BE2C (cell line): ENCODE measurements around the gene SSR4.

Experiments used
- DNase-seq: peaks from one replicate; pipeline ENCODE4 v3.0.0-alpha.2; 2020
- H3K27me3 ChIP-seq: fragments of 250-450 bp; sonication (Bioruptor Pico); 2 replicates; pipeline ENCODE4 v1.5.1; 2020; ENCODE audit warnings: mild to moderate bottlenecking
- H3K36me3 ChIP-seq: fragments of 250-450 bp; sonication (Bioruptor Pico); 2 replicates; pipeline ENCODE4 v1.5.1; 2020; ENCODE audit warnings: mild to moderate bottlenecking
- H3K4me1 ChIP-seq: fragments of 250-450 bp; sonication (Bioruptor Pico); 2 replicates; pipeline ENCODE4 v1.5.1; 2020
- H3K4me3 ChIP-seq: 2 replicates; pipeline ENCODE4 v1.5.1; 2011; ENCODE audit warnings: low read depth, low read length
- H3K9me3 ChIP-seq: fragments of 250-450 bp; sonication (Bioruptor Pico); 2 replicates; pipeline ENCODE4 v1.5.1; 2020
- TF ChIP-seq, protein P1 (sequence below): IDR thresholded peaks from 2 replicates; pipeline ENCODE4 v1.5.1; 2012; ENCODE audit warnings: mild to moderate bottlenecking, low read depth, low read length

The SSR4 gene

DNA sequence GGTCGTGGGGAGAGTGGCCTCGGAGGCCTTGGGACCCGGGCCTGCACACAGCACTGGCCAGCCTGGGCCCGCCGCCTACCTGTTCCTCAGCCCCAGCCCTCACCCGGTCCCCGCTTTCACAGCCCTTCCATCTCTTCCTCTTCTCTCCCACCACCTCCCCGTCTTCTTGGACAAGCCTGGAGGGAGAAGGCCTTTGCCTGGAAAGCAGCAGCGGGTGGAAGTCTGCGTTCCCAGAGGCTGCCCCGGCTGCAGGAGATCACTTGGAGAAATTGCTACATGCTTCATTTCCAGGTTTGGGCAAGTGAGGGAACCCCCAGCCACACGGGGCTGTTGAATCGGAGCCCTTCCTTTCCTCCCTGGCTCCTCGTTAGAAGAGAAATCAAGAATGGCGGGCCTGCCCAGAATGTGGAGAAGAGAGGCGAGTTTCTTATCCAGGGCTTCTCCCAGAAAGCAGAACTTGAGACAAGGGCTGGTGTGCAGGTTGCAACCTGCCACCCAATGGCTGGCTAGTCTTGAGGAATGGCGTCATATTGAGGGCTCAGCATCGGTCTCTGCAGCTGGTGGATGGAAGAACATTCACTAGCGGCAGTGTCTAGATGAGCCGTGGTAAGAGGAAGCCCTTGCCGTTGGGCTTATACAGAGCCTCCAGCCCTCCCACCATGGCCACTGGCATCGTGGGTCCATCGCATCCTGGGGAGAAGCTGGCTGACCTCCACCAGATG, 37.1 kb downstream of the SSR4 start:
- Histone ChIP-seq H3K4me3 (no peak overlapping the region; the same call in 1 of the 2 replicates), H3K36me3 (no peaks in the 10 kb centered on the region), H3K9me3 (no peaks in the 10 kb centered on the region), H3K4me1 (no peaks in the 10 kb centered on the region), H3K27me3 (no peaks in the 10 kb centered on the region)
- TF ChIP-seq, protein P1, sequence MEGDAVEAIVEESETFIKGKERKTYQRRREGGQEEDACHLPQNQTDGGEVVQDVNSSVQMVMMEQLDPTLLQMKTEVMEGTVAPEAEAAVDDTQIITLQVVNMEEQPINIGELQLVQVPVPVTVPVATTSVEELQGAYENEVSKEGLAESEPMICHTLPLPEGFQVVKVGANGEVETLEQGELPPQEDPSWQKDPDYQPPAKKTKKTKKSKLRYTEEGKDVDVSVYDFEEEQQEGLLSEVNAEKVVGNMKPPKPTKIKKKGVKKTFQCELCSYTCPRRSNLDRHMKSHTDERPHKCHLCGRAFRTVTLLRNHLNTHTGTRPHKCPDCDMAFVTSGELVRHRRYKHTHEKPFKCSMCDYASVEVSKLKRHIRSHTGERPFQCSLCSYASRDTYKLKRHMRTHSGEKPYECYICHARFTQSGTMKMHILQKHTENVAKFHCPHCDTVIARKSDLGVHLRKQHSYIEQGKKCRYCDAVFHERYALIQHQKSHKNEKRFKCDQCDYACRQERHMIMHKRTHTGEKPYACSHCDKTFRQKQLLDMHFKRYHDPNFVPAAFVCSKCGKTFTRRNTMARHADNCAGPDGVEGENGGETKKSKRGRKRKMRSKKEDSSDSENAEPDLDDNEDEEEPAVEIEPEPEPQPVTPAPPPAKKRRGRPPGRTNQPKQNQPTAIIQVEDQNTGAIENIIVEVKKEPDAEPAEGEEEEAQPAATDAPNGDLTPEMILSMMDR: no peak
- no peak for DNase-seq

DNA sequence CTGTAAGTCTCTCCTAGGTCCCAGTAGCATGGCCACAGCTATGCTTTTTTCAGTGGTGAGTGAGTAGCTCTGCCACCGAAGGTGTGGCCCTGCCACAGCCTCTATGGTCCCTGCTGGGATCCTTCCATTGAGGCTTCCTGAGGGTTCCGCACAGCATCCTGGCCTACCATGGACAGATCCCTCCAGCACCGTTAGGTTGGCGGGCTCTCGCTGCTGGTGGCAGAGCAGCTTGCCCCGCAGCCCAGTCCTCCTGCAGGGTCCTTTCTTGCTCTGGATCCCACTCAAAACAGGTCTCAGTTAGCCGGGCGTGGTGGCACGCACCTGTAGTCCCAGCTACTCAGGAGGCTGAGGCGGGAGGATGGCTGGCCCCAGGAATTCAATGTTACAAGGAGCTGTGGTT, 38.3 kb downstream of the SSR4 start:
- Histone ChIP-seq H3K4me1 (no peaks in the 10 kb centered on the region), H3K9me3 (no peaks in the 10 kb centered on the region), H3K4me3 (no peak overlapping the region), H3K27me3 (no peaks in the 10 kb centered on the region), H3K36me3 (no peaks in the 10 kb centered on the region)
- DNase-seq: no peak
- TF ChIP-seq, protein P1: no peak

DNA sequence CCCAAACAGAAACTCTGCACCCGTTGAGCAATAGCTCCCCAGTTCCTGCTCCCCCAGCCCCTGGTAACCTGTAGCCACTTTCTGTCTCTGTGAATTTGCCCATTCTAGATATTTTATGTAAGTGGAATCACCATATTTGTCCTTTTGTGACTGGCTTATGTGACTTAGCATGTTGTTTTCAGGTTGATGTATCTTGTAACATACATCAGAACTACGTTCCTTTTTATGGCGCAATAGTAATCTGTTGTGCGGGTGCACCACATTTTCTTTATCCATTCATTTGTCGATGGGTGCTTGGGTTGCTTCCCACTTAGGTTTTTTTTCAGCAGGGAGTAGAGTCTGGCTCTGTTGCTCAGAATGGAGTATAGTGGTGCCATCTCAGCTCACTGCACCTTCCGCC, 42.5 kb downstream of the SSR4 start:
- Histone ChIP-seq H3K36me3 (no peaks in the 10 kb centered on the region), H3K27me3 (no peaks in the 10 kb centered on the region), H3K4me1 (no peaks in the 10 kb centered on the region), H3K9me3 (no peaks in the 10 kb centered on the region), H3K4me3 (no peak overlapping the region)
- DNase-seq: no peak
- TF ChIP-seq, protein P1: no peak

DNA sequence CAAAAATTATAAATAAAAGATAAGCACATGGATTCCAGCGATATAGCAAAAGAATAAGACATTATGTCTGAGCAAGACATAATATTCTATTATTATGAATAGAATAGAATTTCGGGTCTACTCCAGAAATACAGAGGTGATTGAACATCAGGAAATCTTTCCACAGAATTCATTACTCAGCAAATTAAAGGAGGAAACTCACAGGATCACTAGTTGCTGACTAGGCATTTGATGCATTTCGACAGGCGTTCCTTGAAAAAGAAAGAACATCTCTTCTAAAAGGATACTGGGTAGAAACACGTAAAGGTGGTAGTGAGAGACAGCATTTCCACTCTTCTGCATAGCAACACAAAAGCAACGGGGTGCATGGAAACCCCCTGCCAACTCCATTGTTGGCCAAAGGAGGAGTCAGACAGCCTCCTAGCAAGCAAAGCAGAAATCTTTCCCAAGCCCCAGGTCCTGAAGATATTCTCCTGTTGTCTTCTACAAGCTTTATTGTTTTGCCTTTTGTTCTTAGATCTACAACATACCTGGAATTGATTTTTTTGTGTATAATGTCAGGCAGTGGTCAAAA, 50.1 kb downstream of the SSR4 start:
- TF ChIP-seq, protein P1: no peak
- H3K36me3 ChIP-seq: no peaks in the 10 kb centered on the region
- no peaks in the 10 kb centered on the region for H3K27me3 ChIP-seq
- no peaks in the 10 kb centered on the region for H3K9me3 ChIP-seq
- DNase-seq: no peak
- no peaks in the 10 kb centered on the region for H3K4me1 ChIP-seq
- H3K4me3 ChIP-seq: no peak overlapping the region

DNA sequence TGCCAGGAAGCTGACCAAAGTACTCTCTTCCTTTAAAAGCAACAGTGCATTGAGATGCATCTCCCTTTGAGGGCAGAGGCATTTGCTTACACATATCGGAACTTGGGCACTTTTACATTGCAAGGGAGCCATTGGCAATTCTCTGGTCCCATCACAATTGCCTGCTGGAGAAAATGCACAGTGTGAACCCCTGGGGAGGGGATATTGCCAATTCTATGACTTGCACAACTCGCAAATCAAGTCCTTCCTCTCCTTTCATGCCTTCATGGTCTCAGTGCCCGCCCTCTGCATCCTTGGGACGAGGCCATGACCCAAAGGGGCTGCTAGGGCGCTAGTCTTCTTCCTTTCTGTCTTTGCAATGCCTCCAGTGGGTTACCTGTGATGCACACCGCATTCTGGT, 50.7 kb downstream of the SSR4 start:
- no peaks in the 10 kb centered on the region for H3K4me1 ChIP-seq
- no peaks in the 10 kb centered on the region for H3K27me3 ChIP-seq
- H3K36me3 ChIP-seq: no peaks in the 10 kb centered on the region
- no peaks in the 10 kb centered on the region for H3K9me3 ChIP-seq
- TF ChIP-seq, protein P1: no peak
- no peak overlapping the region for H3K4me3 ChIP-seq
- DNase-seq: no peak

DNA sequence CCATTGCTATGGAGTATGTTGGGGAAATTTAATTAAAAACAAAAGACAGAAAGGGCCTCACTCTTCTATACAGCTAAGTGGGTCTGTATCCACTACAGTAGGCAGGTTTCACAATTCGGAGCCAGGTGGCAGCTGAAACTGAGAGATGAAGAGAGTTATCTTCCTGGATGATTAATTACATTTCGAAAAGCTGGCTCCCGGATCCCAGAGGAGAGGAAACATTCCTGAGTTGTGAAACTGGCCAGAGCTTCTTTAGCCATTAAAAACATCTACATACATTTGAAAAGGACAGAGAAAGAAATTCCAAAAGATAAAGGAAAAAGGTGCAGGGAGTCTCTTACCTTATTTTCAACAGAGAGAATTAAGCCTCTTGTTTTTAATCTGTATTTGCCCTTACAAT, 51.4 kb downstream of the SSR4 start:
- Histone ChIP-seq H3K27me3 (no peaks in the 10 kb centered on the region), H3K4me3 (no peak overlapping the region), H3K9me3 (no peaks in the 10 kb centered on the region), H3K36me3 (no peaks in the 10 kb centered on the region), H3K4me1 (no peaks in the 10 kb centered on the region)
- TF ChIP-seq, protein P1: no peak
- DNase-seq: no peak
